Skeletal muscle satellite cell (primary cell): ENCODE results near the gene RFTN1.

Source experiments
- H3K27me3 ChIP-seq: 2 replicates; pipeline ENCODE4 v1.7.0; 2013; ENCODE audit warnings: low read length; ENCODE audit not compliant: control insufficient read depth, insufficient read depth
- H3K36me3 ChIP-seq: 2 replicates; pipeline ENCODE4 v1.7.0; 2013; ENCODE audit warnings: mild to moderate bottlenecking, control low read depth, low read length; ENCODE audit not compliant: insufficient read depth
- H3K4me1 ChIP-seq: 2 replicates; pipeline ENCODE4 v1.7.0; 2013; ENCODE audit warnings: low read length; ENCODE audit not compliant: control insufficient read depth, insufficient read depth
- H3K4me2 ChIP-seq: 2 replicates; pipeline ENCODE4 v1.7.0; 2013; ENCODE audit warnings: mild to moderate bottlenecking, low read length
- H3K4me3 ChIP-seq: 2 replicates; pipeline ENCODE4 v1.7.0; 2013; ENCODE audit warnings: low read length
- H3K9ac ChIP-seq: 2 replicates; pipeline ENCODE4 v1.7.0; 2013; ENCODE audit warnings: mild to moderate bottlenecking, low read depth, low read length, moderate library complexity
- H3K9me3 ChIP-seq: replicated peaks from 2 replicates; pipeline ENCODE4 v1.7.0; 2013; ENCODE audit warnings: mild to moderate bottlenecking, control low read depth, low read length

RFTN1 gene

DNA sequence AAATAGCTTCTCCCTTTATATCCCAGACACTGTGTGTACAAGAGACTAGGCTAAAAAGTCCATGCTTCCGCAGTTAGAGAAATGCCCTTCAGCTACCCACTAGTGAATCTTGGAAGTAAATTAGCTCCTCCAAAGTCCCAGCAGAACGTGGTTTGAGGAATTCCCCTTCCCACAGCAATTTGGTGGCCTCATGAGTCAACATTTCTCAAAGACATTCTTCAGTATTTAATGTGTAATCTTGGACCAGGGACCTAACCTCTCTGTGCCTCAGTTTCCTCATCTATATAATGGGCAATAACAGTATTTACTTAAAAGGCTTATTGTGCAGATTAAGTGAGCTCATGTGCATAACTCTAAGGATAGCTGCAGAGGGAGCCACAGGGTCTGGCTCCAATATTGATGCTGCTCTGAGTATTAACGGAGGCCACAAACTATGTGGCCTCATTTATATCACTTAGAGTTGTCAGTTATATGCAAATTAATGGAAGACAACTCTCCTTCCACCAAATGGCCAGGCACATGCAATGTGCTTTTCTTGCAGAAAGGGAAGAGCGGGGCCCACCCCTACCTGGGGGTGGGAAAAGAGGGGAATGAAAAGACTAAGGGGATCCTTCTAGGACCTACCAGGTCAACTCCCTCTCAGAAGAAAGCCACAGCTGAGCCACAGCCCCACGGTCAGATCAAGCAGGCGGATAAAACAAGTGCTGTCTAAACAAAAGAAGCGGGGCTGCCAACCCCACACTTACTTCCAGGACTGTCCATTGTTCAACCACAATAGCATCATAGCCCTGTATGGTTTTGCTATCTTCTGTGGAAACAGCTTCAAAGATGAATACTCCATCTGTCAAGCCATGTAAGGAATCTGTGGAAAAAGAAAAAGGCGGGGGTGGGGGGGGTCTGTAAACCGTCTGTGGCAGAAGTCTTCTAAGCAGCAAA is 156.0 kb downstream of the RFTN1 start:
- no peak overlapping the region for H3K9ac ChIP-seq
- no peaks in the 10 kb centered on the region for H3K4me1 ChIP-seq
- peaks cover 26% of the 10 kb centered on the region for H3K36me3 ChIP-seq
- H3K27me3 ChIP-seq, result no peaks in the 10 kb centered on the region
- no peak overlapping the region for H3K4me2 ChIP-seq
- H3K4me3 ChIP-seq, result no peak overlapping the region
- no peaks in the 10 kb centered on the region for H3K9me3 ChIP-seq

DNA sequence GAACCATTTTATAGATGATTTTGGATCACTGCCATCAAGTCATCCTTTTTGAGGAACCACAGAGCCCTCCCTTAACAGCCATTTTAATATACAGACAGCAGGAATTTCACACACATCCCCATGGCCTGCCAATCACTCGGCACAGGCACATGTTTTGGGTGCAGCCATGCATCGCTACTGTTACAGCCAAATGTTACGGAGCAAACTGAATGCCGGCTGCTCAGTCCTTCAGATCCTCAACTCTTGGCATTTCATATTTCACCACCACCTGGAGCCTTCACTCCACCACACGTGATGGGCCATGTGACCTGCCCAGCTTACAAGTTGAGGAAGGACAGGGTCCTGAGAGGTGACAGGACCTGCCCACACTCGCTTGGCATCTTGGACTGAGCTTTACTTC is 157.7 kb downstream of the RFTN1 start:
- Histone ChIP-seq H3K27me3 (no peaks in the 10 kb centered on the region), H3K36me3 (peaks cover 10% of the 10 kb centered on the region), H3K4me1 (peaks cover 15% of the 10 kb centered on the region), H3K9me3 (no peaks in the 10 kb centered on the region), H3K9ac (no peak overlapping the region), H3K4me2 (no peak overlapping the region), H3K4me3 (no peak overlapping the region)

DNA sequence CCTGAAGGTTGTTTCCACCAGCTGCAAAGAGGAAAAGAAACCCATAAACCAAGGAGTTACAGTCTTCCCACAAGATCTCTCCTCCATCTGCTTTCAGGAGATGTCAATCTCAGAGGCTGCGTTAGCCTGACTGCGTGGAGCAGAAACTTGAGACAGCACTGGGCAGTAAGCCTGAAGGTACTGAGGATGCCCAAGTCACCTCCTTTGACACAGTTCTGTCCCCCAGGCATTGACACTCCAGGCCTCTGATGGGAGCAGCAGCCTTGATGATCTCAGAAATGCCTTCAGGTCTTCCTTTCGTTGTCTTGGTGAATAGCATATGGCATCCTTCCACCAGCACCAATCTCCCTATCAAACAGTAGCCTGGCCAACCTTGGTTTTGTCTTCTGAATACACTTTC is 159.2 kb downstream of the RFTN1 start:
- H3K36me3 ChIP-seq, result peaks cover 12% of the 10 kb centered on the region

DNA sequence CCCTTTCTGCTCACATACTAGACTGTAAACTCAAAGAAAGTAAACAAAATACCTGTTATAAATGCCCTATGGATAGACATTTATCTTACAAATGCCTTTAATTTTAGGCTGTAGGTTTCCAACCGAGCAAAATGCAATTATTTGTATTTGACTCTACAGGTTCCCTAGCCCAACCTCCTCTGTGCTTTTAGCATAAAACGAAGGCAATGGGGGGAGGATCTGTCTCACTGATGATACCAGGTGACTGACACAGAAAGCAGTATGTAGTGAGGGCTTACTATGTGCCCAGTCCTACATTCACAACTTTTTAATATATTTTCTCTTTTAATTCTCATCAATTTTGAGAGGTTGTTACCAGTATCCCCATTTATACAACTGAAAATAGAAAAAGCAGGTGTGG is 161.1 kb downstream of the RFTN1 start:
- Histone ChIP-seq H3K27me3 (no peaks in the 10 kb centered on the region), H3K4me2 (no peak overlapping the region), H3K9me3 (no peaks in the 10 kb centered on the region), H3K4me3 (no peak overlapping the region), H3K9ac (no peak overlapping the region), H3K4me1 (peaks cover 32% of the 10 kb centered on the region), H3K36me3 (peaks cover 26% of the 10 kb centered on the region)

More for the DNA sequence above, 159.2 kb downstream of the RFTN1 start:
- no peaks in the 10 kb centered on the region for H3K27me3 ChIP-seq
- peaks cover 30% of the 10 kb centered on the region for H3K4me1 ChIP-seq
- H3K4me3 ChIP-seq, result no peak overlapping the region
- H3K9me3 ChIP-seq, result no peaks in the 10 kb centered on the region
- no peak overlapping the region for H3K9ac ChIP-seq
- H3K4me2 ChIP-seq, result no peak overlapping the region

DNA sequence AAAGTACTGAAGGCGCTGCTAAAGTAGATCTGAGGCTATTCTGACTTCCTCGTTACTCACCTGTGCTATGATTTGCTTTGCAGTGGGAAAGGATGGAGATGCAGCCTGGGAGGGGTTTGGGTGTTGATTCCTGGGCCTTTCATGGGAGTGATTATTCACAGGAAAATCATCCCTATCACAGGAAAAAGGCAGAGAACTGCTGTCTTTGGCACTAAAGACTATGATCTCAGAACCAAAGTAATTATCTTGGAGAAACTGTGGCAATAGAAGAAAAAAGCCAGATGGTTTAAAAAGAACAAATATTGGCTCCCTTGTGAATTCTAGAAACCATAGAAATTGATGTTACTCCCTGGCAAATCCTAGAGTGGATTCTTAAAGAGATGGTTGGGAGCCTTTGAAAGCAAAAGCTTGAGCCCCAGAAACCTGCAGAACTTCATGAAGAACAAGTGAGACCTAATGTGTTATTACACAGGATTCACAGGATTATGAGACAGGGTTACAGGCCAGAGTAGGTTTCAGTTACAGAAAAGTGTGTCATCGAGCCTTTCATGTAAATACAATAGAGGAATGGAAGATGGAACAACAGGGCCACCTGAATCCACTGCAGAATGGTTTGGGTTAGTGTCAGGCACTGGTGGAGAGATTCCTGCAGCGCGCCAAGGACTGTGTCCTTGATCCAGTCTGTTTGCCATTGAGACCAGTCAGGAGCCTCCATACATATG is 162.7 kb downstream of the RFTN1 start:
- Histone ChIP-seq H3K4me1 (peaks cover 32% of the 10 kb centered on the region), H3K4me2 (peak overlapping the region; percentile 29), H3K9ac (no peak overlapping the region), H3K27me3 (no peaks in the 10 kb centered on the region), H3K36me3 (peaks cover 20% of the 10 kb centered on the region), H3K4me3 (no peak overlapping the region), H3K9me3 (no peaks in the 10 kb centered on the region)

DNA sequence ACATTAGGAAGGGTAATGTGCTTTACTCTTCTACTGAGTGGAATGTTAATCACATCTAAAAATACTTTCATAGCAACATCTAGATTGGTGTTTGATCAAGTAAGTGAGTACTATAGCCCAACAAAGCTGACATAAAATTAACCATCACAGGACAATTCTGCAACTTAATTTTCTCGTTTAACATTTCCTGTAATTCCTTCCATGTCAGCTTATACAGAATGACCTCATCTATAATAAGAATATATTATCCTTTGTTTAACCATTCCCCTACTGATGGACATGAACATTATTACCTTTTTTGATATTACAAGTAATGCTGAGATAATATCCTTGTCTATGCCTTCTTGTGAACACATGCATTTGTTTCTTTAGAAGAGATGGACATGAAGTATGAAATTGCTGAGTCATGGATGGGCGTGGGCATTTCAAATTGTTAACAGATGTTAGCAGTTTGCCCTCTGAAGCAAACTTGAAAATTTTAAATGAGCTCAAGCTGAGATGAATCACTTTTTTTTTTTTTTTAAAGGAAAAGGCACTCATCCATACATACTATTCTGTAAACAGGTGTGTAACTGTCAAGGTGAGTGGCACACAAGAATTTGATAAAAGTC is 163.4 kb downstream of the RFTN1 start:
- peak overlapping the region; percentile 29 for H3K4me2 ChIP-seq
- no peaks in the 10 kb centered on the region for H3K27me3 ChIP-seq
- H3K36me3 ChIP-seq, result peaks cover 19% of the 10 kb centered on the region
- no peak overlapping the region for H3K4me3 ChIP-seq
- H3K9ac ChIP-seq, result no peak overlapping the region
- H3K4me1 ChIP-seq, result peaks cover 32% of the 10 kb centered on the region
- no peaks in the 10 kb centered on the region for H3K9me3 ChIP-seq

DNA sequence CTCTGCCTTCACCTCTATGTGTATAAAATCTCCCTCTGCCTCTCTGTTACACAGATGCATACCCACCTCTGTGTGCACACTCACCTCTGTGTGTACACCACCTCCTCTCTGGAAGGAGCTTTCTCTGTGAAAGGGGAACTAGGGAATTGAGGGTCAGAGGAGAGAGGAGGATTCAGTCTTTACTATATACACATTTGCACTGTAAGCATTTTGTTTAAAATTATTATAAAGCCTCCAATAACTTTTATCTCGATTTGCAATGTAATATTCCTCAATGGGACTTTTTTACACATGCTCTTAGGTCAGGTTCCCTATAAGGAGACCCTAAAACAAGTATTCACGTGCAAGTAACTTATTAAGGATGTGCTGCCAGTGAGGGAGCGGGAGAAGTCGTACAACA is 166.0 kb downstream of the RFTN1 start:
- H3K4me1 ChIP-seq, result peaks cover 32% of the 10 kb centered on the region
- no peak overlapping the region for H3K4me2 ChIP-seq
- no peaks in the 10 kb centered on the region for H3K9me3 ChIP-seq
- peaks cover 19% of the 10 kb centered on the region for H3K36me3 ChIP-seq
- H3K9ac ChIP-seq, result no peak overlapping the region
- H3K27me3 ChIP-seq, result no peaks in the 10 kb centered on the region
- H3K4me3 ChIP-seq, result no peak overlapping the region

DNA sequence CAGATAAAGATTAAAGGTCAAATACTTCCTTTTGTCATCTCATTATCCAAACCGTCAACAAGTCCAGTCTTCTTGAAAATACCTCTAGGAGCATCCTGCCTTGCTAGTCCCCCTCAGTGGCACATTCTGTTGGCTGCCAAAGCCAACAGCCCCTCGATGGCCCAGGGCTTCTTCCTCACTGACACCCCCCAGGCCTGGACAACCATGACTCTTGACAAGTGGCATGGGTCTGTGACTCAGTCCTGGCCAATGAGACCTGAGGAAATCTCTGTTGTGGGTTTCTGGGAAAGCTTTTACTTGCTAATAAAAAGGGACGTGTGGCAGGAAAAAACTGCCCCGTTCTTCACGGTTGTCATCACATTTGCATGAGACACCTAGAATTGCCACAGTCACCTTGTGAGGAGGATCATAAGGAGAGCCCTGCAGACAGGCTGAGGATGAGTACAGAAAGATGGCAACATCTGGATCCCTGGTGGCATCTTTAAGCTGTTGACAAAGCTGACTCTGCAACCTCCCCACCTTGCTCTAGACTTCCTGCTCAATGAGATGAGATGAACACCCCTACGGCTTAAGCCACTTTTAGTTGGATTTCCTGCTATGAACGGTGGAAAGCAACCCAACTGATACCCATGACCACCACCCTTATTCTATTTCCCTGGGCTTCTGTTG is 167.0 kb downstream of the RFTN1 start:
- Histone ChIP-seq H3K27me3 (no peaks in the 10 kb centered on the region), H3K4me2 (no peak overlapping the region), H3K9ac (no peak overlapping the region), H3K36me3 (peaks cover 19% of the 10 kb centered on the region), H3K9me3 (no peaks in the 10 kb centered on the region), H3K4me3 (no peak overlapping the region), H3K4me1 (peaks cover 25% of the 10 kb centered on the region)

DNA sequence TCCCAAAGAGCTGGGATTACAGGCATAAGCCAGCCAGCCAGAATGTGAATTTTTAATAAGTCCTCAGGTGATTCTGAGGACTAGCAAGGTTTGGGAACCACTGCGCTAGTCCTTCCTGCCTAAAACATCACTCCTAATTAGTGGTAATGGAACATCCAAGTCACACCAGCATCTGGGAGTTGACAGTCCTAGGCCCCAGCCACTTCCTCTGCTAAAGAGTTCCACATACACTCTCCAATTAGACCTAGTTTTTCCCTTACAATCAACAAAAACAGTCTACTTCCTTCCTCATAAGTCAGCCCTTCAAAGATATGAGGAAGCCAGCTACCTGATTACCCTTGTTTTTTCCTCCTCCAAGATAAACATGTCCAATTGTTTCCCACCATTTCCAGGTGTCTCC is 170.4 kb downstream of the RFTN1 start:
- Histone ChIP-seq H3K9ac (no peak overlapping the region), H3K36me3 (peaks cover 6% of the 10 kb centered on the region), H3K9me3 (no peaks in the 10 kb centered on the region), H3K4me3 (no peak overlapping the region), H3K4me1 (peaks cover 15% of the 10 kb centered on the region), H3K27me3 (no peaks in the 10 kb centered on the region), H3K4me2 (no peak overlapping the region)

DNA sequence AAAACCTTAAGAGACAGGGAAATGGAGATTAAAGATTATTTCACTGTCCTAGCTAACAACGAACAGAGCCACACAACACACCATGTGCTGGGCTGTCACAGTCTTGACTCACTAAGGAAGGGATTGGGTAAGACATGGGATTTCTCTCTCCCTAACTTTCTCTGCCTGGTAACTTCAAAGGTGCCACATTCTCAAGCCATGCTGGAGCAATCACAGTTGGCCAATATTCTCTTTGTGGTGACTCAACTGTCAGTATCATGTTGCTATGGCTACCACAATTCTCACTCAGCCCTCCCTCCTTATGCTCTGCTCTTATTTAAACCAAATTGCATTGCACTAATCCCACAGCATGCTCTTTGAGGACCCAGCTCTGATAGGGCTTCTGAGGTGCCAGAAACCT is 174.5 kb downstream of the RFTN1 start:
- peak overlapping the region; percentile 27 for H3K9ac ChIP-seq
- no peak overlapping the region for H3K4me3 ChIP-seq
- peaks cover 21% of the 10 kb centered on the region for H3K36me3 ChIP-seq
- peaks cover 19% of the 10 kb centered on the region for H3K4me1 ChIP-seq
- no peaks in the 10 kb centered on the region for H3K9me3 ChIP-seq
- H3K4me2 ChIP-seq, result peak overlapping the region; percentile 8
- no peaks in the 10 kb centered on the region for H3K27me3 ChIP-seq
